GM18511 (cell line): ENCODE data around the gene EIF4EBP3.

ENCODE experiments used
- ATAC-seq: cut with Tn5 transposase; IDR thresholded peaks from one replicate; pipeline ENCODE4 v1.9.1; 2021; ENCODE audit warnings: mild to moderate bottlenecking, moderate library complexity; ENCODE audit not compliant: unreplicated experiment

Gene EIF4EBP3

GRCh38 chr5:140556438-140556837 lies 9.0 kb downstream of the EIF4EBP3 start:
- no peak for ATAC-seq

GRCh38 chr5:140557136-140557805 lies 9.8 kb downstream of the EIF4EBP3 start, which contains the start of gene SRA1:
TSS of gene SRA1 (minus strand) at chr5:140557473. CDS start at chr5:140557452, 21 bp downstream.
- peak; percentile 96 for ATAC-seq

GRCh38 chr5:140557965-140558364 lies 10.5 kb downstream of the EIF4EBP3 start:
- ATAC-seq = no peak

GRCh38 chr5:140558542-140558941 lies 11.1 kb downstream of the EIF4EBP3 start:
- no peak for ATAC-seq

- no peak for ATAC-seq
Observed at GRCh38 chr5:140560227-140560626, 12.8 kb downstream of the EIF4EBP3 start.

GRCh38 chr5:140561753-140562523 lies 14.5 kb downstream of the EIF4EBP3 start:
- ATAC-seq = no peak

- ATAC-seq = no peak
Observed at GRCh38 chr5:140563596-140563995, 16.1 kb downstream of the EIF4EBP3 start.

- peak; percentile 89 for ATAC-seq
Observed at GRCh38 chr5:140564196-140565023, 16.9 kb downstream of the EIF4EBP3 start, which contains the start of the genes APBB3 and SLC35A4. TSS of gene APBB3 (minus strand) at chr5:140564598. CDS start at chr5:140564245, 353 bp downstream. TSS of gene SLC35A4 (plus strand) at chr5:140564828. CDS start at chr5:140567170, 2,342 bp downstream.

- peak; percentile 4 for ATAC-seq
Observed at GRCh38 chr5:140565024-140565779, 17.7 kb downstream of the EIF4EBP3 start.

GRCh38 chr5:140565780-140566095 lies 18.3 kb downstream of the EIF4EBP3 start:
- ATAC-seq = no peak

GRCh38 chr5:140566665-140567064 lies 19.2 kb downstream of the EIF4EBP3 start:
- ATAC-seq = no peak

- ATAC-seq = no peak
Observed at GRCh38 chr5:140567136-140567818, 19.8 kb downstream of the EIF4EBP3 start.

GRCh38 chr5:140567871-140568270 lies 20.4 kb downstream of the EIF4EBP3 start:
- ATAC-seq = no peak

GRCh38 chr5:140568443-140569063 lies 21.1 kb downstream of the EIF4EBP3 start:
- no peak for ATAC-seq

- peak; percentile 35 for ATAC-seq
Observed at GRCh38 chr5:140569197-140569596, 21.7 kb downstream of the EIF4EBP3 start.

GRCh38 chr5:140570058-140570457 lies 22.6 kb downstream of the EIF4EBP3 start:
- ATAC-seq = no peak

- ATAC-seq = no peak
Observed at GRCh38 chr5:140570488-140570887, 23.0 kb downstream of the EIF4EBP3 start.

GRCh38 chr5:140571105-140571504 lies 23.6 kb downstream of the EIF4EBP3 start:
- ATAC-seq = no peak

GRCh38 chr5:140573683-140574082 lies 26.2 kb downstream of the EIF4EBP3 start:
- no peak for ATAC-seq
